Measurements from ENCODE around the gene PANK4.

PANK4 gene

DNA sequence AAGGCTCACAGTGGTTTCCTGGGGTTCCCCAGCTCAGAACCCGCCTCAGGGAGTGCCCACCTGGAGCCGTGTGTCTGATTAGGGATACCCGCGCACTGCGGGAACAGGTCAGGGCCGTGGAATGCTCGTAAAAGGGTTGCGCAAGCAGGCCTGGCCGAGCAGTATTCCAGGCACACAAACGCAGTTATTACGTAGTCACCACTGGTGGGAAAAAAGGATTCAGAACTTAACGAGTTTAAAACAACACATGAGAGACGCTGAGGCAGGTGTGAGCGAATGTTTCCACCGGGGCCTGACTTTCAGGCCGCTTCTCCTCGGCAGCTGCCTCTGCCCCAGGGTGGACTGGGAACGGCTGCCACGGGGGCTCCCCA is 32.1 kb downstream of the PANK4 start:
- DNase-seq, result no peak

GRCh38 chr1:2493691-2494322 is 32.6 kb downstream of the PANK4 start:
- DNase-seq, result no peak

- DNase-seq, result no peak
Observed at GRCh38 chr1:2493218-2493617, 33.2 kb downstream of the PANK4 start.

DNA sequence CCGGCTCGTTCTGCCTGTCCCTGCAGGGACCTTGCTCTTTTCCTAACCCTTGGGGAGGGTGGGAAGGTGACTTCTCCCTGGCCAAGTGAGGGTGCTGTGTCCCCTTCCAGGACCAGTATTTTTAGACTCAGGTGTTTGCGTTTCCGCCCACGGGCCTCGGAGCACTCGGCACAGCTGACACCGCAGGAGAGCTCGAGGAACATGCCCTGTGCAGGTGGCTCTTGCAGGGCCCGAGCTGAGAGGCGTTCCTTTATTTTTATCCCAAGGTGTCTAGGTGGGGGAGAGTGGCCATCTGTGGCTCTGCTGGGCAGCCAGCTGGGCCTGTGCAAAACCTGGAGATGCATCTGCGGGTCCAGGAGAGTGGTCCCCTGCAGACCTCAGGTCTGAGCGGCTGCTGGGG is 34.3 kb downstream of the PANK4 start:
- DNase-seq, result no peak

DNA sequence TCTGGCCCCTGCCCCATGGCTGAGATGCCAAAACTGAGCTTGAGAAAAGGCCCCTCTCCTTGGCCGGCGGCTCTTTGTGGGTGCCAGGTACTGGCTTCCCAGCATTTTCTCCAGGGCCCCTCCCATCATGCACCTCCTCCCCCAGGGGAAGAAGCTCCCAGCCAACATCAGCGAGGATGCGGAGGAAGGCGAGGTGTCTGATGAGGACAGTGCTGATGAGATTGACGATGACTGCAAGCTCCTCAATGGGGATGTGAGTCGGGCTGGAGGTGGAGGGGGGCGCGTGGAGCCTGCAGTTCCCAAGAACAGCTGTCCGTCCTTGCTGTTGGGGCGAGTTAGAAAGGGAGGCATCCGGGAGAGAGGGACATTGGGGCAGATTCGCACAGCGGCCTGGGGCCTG is 36.8 kb downstream of the PANK4 start:
- no peak for DNase-seq

DNA sequence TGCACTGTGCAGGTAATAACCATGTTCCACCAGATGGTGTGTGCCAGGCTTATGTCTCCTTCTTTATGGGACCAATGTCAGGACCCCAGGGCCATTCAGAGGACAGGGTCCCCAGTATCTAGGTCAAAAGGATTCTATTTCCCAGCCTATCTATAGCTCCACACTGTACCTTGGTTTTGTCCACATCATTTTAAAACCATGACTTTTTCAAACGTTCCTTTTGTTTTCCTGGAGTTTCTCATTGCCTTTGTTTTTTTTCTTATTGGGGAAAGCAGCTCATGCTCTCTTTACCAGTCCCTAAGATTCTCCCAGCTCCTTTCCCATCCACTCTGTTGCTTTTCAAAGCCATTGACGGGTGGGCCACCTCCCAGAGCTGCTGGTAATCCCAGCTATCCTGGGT is 37.7 kb downstream of the PANK4 start:
- DNase-seq, result no peak

DNA sequence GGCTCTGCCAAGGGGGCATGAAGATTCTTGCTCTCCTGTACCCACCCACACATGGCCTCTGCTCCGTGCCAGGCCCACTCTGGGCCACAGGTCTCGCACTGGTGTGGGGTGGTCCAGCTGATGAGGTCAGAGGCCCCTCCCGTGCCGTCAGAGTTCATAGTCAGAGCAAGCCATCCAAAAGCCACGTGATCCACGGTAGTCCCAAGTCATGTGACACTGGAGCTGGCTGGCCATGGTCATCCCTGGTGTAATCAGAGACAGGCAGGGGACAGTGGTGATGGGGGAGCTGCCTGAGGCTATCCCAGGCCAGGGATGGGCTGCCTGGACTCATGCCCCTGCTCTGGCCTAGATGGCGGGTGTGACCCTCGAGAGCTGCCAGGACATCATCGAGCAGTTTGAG is 39.8 kb downstream of the PANK4 start:
- DNase-seq, result no peak

- DNase-seq, result no peak
Observed at GRCh38 chr1:2486041-2486440, 40.4 kb downstream of the PANK4 start.

GRCh38 chr1:2483970-2484369 is 42.4 kb downstream of the PANK4 start:
- no peak for DNase-seq

GRCh38 chr1:2483026-2483425 is 43.4 kb downstream of the PANK4 start:
- no peak for DNase-seq

DNA sequence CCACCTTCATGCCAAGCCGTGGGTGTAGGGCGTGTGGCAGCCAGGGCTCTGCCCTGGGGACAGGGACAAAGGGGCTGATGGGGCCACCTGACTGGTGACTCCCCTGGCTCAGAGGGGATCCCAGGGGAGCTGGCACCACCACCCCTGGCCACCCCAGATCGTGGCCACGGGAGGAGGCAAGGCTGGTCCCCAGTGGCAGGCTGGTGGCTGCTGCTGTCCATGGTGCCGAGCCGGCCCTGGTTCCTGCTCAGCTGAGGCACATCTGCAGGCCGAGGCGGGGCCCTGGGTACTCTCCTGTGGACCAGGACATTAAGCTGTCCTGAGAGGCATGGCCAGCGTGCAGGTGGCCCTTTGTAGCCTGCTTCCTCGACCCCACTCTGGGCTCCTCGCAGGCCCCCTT is 43.8 kb downstream of the PANK4 start:
- no peak for DNase-seq

DNA sequence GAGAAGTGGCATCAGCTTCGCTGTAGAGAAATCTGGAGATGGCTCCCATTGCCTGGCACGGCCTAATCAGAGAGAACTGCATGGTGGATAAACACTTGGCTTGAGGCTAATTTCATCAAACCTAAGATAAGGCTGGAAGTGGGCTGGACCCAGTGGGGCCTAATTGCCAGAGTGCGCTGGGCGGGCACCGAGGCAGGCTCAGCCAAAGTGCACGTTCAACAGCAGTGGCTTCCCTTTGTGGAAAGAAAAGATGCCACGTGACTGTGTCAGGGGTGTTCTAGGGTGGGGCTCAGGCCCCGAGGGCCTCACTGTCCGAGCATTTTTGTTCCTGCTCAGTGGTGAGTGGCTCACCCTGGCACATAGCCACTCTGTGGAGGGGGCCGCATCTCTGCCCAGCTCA is 44.5 kb downstream of the PANK4 start:
- no peak for DNase-seq

DNA sequence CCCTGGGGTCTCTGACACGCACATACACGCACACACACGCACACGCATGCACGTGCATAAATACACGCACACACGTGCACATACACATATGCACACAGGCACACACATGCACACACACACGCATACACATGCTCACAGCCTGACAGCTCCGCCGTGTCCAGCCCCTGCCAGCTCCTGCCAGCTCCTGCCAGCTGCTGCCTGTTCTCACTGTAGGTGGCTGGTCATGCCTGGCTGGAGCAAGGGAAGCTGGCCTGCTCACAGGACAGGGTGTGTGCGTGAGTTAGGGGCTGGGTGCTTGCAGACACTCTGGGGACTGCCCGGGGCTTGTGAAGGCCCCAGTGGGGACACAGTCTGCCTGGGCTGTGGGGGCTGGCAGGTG is 45.4 kb downstream of the PANK4 start:
- no peak for DNase-seq

DNA sequence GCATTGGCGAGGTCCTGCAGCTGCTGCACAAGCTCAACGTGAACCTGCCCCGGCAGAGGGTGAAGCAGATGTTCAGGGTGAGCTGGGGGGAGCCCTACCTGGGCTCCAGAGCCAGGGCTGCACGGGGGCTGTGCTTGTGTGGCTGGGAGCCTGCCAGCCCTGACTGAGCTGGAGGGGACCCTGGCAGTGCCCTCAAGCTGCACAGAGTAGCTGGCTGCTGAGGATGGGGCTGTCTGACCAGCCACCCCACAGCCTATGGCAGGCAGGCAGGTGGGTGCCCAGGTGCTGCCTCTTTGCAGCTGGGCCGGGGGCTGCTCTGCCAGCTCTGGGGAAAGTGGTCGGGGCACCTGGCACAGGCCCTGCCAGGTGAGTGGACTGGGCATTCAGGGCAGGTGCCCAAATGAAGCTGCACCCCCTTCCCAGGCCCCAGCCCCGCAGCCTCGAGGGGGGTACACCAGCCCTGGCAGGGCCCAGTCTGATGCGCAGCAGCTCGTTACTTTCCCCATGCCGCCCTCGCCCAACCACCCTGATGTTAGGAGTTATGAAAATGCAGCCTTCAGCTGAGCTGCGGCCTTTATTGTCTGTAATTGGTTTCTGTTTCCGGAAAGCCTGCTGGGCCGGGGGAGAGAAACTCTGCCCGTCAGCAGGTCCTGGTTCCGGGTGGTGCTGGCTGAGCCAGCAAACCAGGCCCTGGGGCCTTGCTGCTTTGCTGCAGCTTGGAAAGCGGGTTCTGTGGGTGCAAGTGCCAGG is 46.0 kb downstream of the PANK4 start:
- no peak for DNase-seq

DNA sequence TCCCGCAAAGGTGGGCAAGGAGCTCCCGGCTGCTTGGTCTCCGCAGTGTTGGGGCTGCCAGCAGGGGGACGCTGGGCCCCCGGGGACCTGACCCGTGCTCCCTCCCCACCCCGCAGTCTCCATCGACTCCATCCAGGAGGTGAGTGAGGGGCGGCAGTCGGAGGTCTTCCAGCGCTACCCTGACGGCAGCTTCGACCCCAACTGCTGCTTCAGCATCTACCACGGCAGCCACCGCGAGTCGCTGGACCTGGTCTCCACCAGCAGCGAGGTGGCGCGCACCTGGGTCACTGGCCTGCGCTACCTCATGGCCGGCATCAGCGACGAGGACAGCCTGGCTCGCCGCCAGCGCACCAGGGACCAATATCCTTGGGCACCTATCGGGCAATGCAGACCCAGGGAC is 46.8 kb downstream of the PANK4 start:
- DNase-seq, result no peak

DNA sequence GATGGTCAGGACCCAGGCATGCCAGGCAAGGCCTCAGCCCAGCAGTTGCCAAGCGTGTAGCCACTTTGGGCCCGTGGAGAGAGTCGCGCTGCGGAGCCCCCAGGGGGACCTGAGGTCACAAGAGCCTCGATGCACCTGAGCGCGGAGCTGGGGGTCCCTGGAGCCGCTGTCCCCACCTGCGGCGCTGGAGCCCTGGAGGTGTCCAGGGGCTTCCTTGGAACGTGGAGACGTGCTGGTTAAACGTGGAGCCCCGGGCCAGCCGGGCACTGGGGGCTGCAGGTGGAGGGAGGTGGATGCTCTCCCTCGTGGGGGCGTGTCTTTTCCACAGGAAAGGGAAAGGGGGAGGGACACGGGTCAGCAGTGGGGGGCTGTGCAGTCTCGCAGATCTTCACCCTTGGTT is 47.2 kb downstream of the PANK4 start:
- DNase-seq, result no peak

DNA sequence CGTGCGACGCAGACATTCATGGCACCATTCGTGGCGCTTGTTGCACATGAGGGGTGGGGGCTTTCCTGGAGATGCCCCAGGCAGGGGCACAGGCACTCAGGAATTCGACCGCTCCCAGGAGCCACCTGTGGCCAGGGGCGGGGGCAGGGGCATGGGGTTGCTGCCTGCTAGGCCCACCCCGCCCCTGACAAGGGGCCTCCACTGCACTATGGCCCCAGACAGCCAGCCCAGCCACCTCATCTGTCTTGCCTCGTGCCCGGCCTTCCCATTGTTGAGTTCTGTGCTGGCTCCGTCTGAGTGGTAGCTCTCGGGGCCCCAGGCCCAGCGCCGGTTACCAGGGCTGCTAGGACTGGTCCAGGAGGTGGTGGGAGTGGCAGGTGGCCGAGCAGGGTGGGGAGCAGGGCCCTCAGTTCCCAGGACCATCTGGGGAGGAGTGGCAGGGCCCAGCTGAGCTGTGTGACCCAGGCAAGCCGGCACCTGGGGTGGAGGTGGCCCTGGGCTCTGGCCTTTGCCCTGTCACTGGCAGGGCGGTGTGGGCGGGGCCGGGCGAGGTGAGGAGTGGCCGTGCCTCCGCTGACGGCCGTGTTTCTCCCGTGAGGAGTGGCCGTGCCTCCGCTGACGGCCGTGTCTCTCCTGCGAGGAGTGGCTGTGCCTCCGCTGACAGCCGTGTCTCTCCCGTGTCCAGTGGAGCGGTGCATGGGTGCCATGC is 48.5 kb downstream of the PANK4 start:
- DNase-seq, result no peak

DNA sequence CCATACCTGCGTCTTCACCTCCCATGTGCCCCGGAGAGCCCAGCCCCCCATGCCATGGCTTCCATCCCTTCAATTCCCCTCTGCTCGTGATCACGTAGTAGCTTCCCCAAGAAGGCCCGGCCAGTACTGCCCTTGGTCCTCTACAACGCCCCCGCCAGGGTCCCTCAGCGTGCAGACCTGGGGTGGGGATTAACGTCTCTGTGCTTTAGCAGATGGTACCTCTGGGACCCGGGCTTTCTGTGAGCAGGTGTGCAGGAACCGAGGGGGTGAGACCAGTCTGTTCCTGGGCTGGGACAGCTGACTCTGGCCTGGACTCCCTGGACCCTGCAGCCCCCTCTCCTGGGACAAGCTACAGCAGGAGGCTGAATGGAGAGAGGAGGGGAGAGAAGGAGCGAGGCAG is 49.1 kb downstream of the PANK4 start:
- no peak for DNase-seq

DNA sequence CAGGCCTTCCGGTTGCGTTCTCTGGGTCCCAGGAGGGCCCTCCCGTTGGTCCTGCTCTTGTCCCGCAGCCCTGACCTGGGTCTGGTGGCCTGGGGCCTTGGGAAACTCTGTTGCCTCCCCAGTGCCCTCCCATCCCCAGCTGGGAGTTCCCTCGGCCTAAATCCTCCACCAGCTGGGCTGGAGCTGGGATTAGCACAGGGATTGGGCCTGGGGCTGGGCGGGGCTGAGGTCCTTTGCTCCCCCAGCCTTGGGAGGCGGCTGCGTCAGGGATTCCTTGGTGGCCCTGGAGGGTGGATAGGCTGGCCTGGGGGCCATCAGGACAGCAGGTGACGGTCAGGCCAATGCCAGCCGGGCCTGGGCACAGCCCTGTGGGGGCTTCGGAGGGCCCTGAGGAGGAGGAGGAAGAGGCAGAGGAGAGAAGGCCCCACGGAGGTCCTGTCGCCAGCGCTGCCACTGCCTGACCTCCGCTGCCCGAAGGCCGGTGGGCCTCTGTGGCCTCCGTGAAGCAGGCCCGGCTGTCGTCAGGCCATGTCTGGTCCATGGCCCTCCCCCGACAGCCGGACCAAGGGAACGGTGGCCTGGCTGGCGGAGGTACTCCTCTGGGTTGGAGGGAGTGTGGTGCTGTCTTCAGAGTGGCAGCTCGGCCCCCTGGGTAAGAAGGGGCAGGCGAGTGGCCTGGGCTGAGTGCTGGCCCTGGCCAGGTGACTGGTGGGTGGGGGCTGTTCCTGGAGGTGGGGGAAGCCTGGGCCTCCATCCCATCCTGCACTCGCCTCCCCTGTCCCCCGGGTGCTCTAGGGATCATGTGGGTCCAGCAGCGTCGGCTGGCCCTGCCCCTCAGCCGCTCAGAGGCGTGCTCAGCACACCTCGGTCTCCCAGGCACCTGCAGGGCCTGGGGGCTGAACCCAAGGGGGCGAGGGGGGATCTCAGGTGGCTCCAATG is 50.1 kb downstream of the PANK4 start, which contains the start of gene PLCH2:
Gene PLCH2, plus strand, starts transcription at position 229 of the 939 bp plus-strand sequence. Its CDS starts 300 bp downstream, at position 529.
- DNase-seq, result no peak

- no peak for DNase-seq
Observed at GRCh38 chr1:2475571-2475970, 50.8 kb downstream of the PANK4 start.

DNA sequence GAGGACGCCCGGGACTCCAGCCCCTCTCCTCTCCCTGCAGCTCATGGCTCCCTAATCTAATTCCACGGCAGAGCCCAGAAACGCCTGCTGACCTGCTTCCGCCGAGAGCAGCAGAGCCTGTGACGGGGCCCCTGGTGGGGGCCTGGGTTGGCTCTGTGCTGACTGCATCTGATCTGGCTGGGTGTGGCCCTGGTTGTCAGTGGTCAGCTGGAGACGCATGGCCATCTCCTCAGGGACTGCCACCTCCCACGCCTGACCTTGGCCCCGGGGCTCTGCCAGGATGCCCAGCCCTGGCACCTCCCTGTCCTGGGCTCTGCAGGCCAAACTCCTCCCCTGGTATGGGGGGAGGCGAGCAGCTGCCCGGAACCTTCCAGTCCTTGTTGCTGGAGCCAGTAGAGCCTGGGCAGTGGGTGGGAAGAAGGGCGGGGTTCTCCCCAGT is 51.4 kb downstream of the PANK4 start:
- DNase-seq, result no peak

- no peak for DNase-seq
Observed at GRCh38 chr1:2474104-2474844, 52.1 kb downstream of the PANK4 start.

Data from activated CD8-positive, alpha-beta memory T cell treated with anti-CD3 and anti-CD28 coated beads for 24 hours (primary cell).